Endothelial cell of umbilical vein (primary cell): ENCODE measurements around the gene SYNE1.

Experiments used
- CTCF ChIP-seq, 2 donors: IDR thresholded peaks; 1 replicate in 1 of 2; 2 replicates in 1 of 2; pipeline ENCODE4 v1.5.1; 2011; ENCODE audit warnings: low read length in 2 of 2, mild to moderate bottlenecking in 2 of 2, moderate library complexity in 2 of 2, control low read depth in 1 of 2, inconsistent platforms in 1 of 2, low read depth in 1 of 2; ENCODE audit not compliant: insufficient read depth in 1 of 2; ENCODE audit errors: extremely low read depth in 1 of 2
- EZH2 ChIP-seq: IDR thresholded peaks from 2 replicates; pipeline ENCODE4 v1.6.1; 2012; ENCODE audit warnings: borderline replicate concordance, low read depth, mild to moderate bottlenecking, moderate library complexity, low read length, inconsistent platforms; ENCODE audit not compliant: severe bottlenecking
- FOS ChIP-seq: IDR thresholded peaks from 2 replicates; pipeline ENCODE4 v1.6.1; 2011; ENCODE audit warnings: mild to moderate bottlenecking, low read length, moderate library complexity, borderline replicate concordance; ENCODE audit not compliant: insufficient read depth
- GATA2 ChIP-seq: IDR thresholded peaks from 2 replicates; pipeline ENCODE4 v1.7.0; 2011; ENCODE audit warnings: low read depth, mild to moderate bottlenecking, moderate library complexity, mixed read lengths, low read length; ENCODE audit not compliant: insufficient read length, insufficient read depth
- JUN ChIP-seq: IDR thresholded peaks from 2 replicates; pipeline ENCODE4 v1.6.1; 2011; ENCODE audit warnings: borderline replicate concordance, low read depth; ENCODE audit not compliant: insufficient read length, insufficient read depth
- MAX ChIP-seq: IDR thresholded peaks from 2 replicates; pipeline ENCODE4 v1.6.1; 2011; ENCODE audit not compliant: insufficient read depth, insufficient read length
- MYC ChIP-seq: IDR thresholded peaks from one replicate; pipeline ENCODE4 v1.6.1; 2011; ENCODE audit warnings: mild to moderate bottlenecking, low read depth, low read length
- POLR2A ChIP-seq: IDR thresholded peaks from 2 replicates; pipeline ENCODE4 v1.6.1; 2012; ENCODE audit warnings: low read depth, mild to moderate bottlenecking, control low read depth, low read length
- POLR2AphosphoS5 ChIP-seq: IDR thresholded peaks from 2 replicates; pipeline ENCODE4 v1.6.1; 2012; ENCODE audit warnings: low read depth, mild to moderate bottlenecking, control low read depth, low read length, moderate library complexity; ENCODE audit not compliant: insufficient read depth

GRCh38 chr6:152248980-152249379, 388.2 kb downstream of the SYNE1 start:
- TF ChIP-seq CTCF (IDR thresholded peaks at IDR 0.05; ENCODE audit: extremely low read depth in 1 of 2, insufficient read depth in 1 of 2, low read depth in 1 of 2, low read length in 2 of 2) (no peak), POLR2A (no peak), POLR2AphosphoS5 (no peak), MAX (no peak), EZH2 (no peak), FOS (no peak), JUN (no peak), MYC (no peak), GATA2 (no peak)
